Stomach smooth muscle (tissue), 2 donors: ENCODE measurements around the gene RNF212B.
"Not testable (repeated sequence)": the region's sequence is repeated elsewhere in the genome, so short reads cannot be mapped to it uniquely, and the experiment has no call there.

ENCODE experiments used
- H3K27ac ChIP-seq: one replicate; pipeline ENCODE4 v1.7.0; 2013; ENCODE audit warnings: mild to moderate bottlenecking, low read length, inconsistent platforms
- H3K27me3 ChIP-seq, 2 donors: one replicate each; pipeline ENCODE4 v1.7.0; 2013; ENCODE audit warnings: low read length in 2 of 2; ENCODE audit not compliant: insufficient read depth in 2 of 2, control insufficient read depth in 1 of 2
- H3K36me3 ChIP-seq, 2 donors: one replicate each; pipeline ENCODE4 v1.7.0; 2013; ENCODE audit warnings: low read length in 2 of 2; ENCODE audit not compliant: control insufficient read depth in 2 of 2, insufficient read depth in 2 of 2
- H3K4me1 ChIP-seq: one replicate; pipeline ENCODE4 v1.7.0; 2013; ENCODE audit warnings: low read length; ENCODE audit not compliant: control insufficient read depth, insufficient read depth
- H3K4me3 ChIP-seq, 2 donors: one replicate each; pipeline ENCODE4 v1.7.0; 2013; ENCODE audit warnings: low read length in 2 of 2
- H3K9ac ChIP-seq, 2 donors: one replicate each; pipeline ENCODE4 v1.7.0; 2013; ENCODE audit warnings: low read length in 2 of 2, mild to moderate bottlenecking in 1 of 2
- H3K9me3 ChIP-seq, 2 donors: one replicate each; pipeline ENCODE4 v1.7.0; 2013; ENCODE audit warnings: low read length in 2 of 2; ENCODE audit not compliant: control insufficient read depth in 2 of 2
- donor health status: healthy.
- donor health status: Pancreatic carcinoma.

RNF212B gene

GRCh38 chr14:23243066-23243465 is 5.3 kb downstream of the RNF212B start:
- Histone ChIP-seq H3K36me3 (no peaks in the 10 kb centered on the region), H3K27me3 (no peaks in the 10 kb centered on the region), H3K27ac (no peak overlapping the region), H3K9ac (no peak overlapping the region), H3K4me3 (no peak overlapping the region), H3K9me3 (no peaks in the 10 kb centered on the region), H3K4me1 (peaks cover 3% of the 10 kb centered on the region)

- Histone ChIP-seq H3K36me3 (no peaks in the 10 kb centered on the region), H3K9ac (no peak overlapping the region), H3K4me3 (no peak overlapping the region), H3K27me3 (no peaks in the 10 kb centered on the region), H3K9me3 (no peaks in the 10 kb centered on the region), H3K4me1 (no peaks in the 10 kb centered on the region), H3K27ac (no peak overlapping the region)
These were observed 7.5 kb downstream of the RNF212B start for GRCh38 chr14:23245282-23245681.

DNA sequence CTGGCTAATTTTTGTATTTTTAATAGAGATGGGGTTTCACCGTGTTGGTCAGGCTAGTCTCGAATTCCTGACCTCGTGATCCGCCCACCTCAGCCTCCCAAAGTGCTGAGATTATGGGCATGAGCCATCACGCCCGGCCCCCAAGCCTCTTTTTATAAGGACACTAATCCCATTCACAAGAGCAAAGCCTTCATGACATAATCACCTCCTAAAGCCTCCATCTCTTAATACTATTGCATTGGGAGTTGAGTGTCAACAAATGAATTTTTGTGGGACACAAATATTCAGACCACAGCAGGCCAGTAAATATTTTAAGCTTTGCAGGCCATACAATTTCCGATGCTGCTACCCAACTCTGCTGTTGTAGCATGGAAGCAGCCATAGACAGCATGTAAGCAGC is 10.9 kb downstream of the RNF212B start:
- Histone ChIP-seq H3K27me3 (peaks cover 0 to 4% of the 10 kb centered on the region in 2 donors), H3K27ac (no peak overlapping the region), H3K9ac (no peak overlapping the region)

GRCh38 chr14:23249824-23250223 is 12.1 kb downstream of the RNF212B start:
- Histone ChIP-seq H3K36me3 (no peaks in the 10 kb centered on the region), H3K27ac (no peak overlapping the region), H3K4me1 (no peaks in the 10 kb centered on the region), H3K27me3 (peaks cover 0 to 4% of the 10 kb centered on the region in 2 donors), H3K9me3 (no peaks in the 10 kb centered on the region), H3K4me3 (no peak overlapping the region), H3K9ac (no peak overlapping the region)

More for the DNA sequence above, 10.9 kb downstream of the RNF212B start:
- Histone ChIP-seq H3K36me3 (no peaks in the 10 kb centered on the region), H3K4me3 (no peak overlapping the region), H3K9me3 (no peaks in the 10 kb centered on the region), H3K4me1 (no peaks in the 10 kb centered on the region)

DNA sequence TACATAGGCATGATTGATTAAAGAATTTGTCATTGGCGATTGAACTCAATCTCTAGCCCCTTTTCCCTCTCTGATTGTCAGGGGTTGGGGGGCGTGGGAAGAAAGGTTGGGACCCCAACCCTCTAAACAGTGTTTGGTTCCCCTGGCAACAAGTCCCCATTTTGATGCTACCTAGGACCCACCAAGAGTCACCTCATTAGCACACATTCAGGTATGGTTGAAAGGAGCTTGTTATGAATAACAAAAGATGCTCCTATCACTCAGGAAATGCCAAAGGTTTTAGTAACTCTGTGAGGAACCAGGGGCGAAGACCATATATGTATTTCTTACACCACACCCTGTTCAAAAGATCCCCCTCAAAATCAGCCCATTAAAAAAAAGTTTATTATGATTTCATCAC is 14.3 kb downstream of the RNF212B start:
- Histone ChIP-seq H3K27me3 (peaks cover 0 to 4% of the 10 kb centered on the region in 2 donors), H3K9ac (no peak overlapping the region), H3K4me3 (no peak overlapping the region), H3K27ac (no peak overlapping the region), H3K4me1 (no peaks in the 10 kb centered on the region), H3K9me3 (no peaks in the 10 kb centered on the region), H3K36me3 (no peaks in the 10 kb centered on the region)

DNA sequence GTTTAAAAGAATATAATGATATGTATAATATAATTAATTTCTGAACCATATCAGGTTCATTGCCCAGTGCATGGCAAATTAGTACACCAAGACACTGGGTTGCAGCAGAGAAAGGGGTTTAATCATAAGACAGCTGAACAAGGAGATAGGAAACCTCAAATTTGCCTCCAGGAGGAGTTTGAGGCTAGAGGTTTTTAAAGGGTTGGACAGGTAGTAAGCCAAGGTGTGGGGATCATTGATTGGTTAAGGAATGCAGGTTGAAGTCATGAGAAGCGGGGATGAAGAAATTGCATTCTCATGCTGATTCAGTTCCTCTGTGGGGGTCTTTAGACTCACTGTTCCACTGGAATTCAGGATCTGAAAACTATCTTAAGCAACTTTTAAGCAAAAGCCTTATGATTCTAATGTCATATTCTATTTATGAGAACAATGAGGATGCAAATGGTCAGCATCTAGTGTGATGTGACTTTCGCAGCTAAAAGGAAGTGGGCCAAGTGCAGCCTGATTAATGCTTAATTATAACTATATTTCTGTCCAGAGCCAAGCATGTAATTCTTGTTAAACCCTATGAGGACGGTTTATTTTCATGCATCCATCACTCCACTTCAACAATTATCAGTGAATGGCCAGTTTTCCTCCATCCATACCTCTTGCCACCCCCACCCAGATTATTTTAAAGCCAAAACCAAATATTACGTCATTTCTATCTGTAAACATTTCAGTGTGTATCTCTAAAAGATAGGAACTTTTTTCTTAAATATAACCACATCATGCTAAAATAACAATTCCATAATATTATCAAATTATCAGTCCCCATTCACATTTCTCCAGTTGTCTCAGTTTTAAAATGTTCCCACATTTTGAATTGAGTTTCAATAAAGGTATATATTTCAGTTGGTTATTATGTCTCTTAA is 14.9 kb downstream of the RNF212B start:
- Histone ChIP-seq H3K4me3 (no peak overlapping the region), H3K27me3 (peaks cover 0 to 4% of the 10 kb centered on the region in 2 donors), H3K9ac (no peak overlapping the region), H3K36me3 (no peaks in the 10 kb centered on the region), H3K4me1 (no peaks in the 10 kb centered on the region), H3K27ac (no peak overlapping the region), H3K9me3 (no peaks in the 10 kb centered on the region)

DNA sequence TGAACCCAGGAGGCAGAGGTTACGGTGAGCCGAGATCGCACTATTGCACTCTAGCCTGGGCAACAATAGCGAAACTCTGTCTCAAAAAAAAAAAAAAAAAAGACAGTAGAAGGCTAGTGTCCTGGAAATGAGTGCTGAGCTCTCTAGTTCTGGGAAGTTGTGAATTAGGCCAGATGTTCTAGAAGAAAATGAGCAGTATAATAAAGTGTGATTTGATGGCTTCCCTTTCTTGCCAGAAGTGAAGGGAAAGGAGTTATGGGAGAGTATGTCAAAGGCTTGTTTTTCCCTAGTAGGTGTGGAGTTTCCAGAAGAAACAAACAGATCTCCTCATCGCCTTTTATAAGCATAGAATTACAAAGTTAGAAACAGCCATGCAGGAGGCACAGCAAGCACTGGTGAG is 20.5 kb downstream of the RNF212B start:
- Histone ChIP-seq H3K9ac (no peak overlapping the region), H3K27ac (no peak overlapping the region), H3K27me3 (no peaks in the 10 kb centered on the region), H3K4me3 (no peak overlapping the region), H3K9me3 (no peaks in the 10 kb centered on the region), H3K4me1 (no peaks in the 10 kb centered on the region), H3K36me3 (no peaks in the 10 kb centered on the region)

DNA sequence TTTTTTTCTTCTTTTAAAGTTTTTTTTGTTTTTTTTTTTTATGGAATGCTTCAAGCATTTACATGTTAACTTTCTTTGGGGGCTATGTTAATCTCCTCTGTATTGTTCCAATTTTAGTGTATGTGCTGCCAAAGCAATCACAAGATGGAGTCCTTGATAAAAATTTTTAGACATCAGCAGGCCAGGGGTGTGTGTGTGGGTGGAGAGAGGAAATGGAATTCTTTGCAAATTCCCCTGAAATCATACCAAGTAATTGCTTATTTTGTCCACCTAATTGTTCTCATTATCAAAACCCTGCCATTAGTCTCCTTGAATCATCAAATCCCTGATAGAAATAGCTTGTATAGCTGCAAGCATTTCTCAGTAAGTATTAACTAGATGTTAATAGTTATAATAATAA is 21.7 kb downstream of the RNF212B start:
- Histone ChIP-seq H3K4me3 (no peak overlapping the region), H3K9me3 (no peaks in the 10 kb centered on the region), H3K27me3 (no peaks in the 10 kb centered on the region), H3K36me3 (no peaks in the 10 kb centered on the region), H3K27ac (no peak overlapping the region), H3K4me1 (no peaks in the 10 kb centered on the region), H3K9ac (no peak overlapping the region)

DNA sequence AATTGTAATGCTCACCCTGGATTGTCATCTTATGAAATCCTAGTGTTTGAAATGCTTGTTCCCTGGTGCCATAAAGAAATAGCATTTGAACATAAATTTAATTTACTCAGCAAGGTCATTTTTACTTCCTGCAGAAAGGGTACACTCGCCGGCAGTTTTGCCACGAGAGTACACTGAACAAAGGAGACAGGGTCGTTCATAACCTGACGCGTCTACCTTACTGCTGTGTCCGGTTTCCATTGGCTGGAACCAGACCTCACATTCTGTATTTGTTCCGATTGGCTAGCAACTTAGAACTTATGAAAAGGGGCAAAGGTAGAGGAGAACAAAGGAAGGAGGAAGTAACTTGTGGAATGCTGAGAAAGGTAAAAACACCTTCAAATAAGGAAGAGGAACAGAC is 23.1 kb downstream of the RNF212B start:
- not testable (repeated sequence) for H3K4me1 ChIP-seq, H3K27ac ChIP-seq, H3K36me3 ChIP-seq, H3K9ac ChIP-seq, H3K4me3 ChIP-seq, H3K9me3 ChIP-seq, H3K27me3 ChIP-seq

DNA sequence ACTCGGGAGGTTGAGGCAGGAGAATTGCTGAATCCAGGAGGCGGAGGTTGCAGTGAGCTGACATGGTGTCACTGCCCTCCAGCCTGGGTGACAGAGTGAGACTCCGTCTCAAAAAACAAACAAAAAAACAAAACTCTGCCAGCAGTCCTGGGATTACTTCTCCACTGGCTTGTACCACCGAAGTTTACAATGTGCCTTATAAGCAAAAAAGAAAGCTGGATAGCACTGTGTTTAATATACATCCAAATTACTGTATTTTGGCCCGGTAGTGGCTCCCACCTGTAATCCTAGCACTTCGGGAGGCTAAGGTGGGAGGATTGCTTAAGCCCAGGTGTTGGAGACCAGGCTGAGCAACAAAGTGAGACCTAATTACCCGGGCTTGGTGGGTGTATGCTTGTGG is 31.5 kb downstream of the RNF212B start:
- Histone ChIP-seq H3K4me1 (no peaks in the 10 kb centered on the region), H3K4me3 (no peak overlapping the region), H3K9me3 (no peaks in the 10 kb centered on the region), H3K36me3 (no peaks in the 10 kb centered on the region), H3K27me3 (no peaks in the 10 kb centered on the region), H3K27ac (no peak overlapping the region), H3K9ac (no peak overlapping the region)

DNA sequence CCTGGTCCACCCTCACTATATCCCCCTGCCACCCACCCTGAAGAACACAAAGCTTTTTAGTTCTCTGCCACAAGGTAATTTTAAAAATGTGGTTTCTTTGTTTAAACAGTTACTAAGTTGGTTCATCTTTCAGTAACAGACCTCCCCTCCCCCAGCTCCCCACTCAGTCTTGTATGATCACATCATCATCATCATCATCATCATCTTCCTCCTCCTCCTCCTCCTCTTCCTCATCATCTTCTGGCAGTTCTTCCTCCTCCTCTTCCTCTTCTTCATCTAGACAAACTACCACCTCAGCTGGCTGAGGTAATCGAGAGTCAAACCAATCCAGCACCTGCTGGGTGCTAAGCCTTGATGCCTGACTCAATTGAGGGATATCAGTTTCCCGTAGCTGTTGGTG is 37.7 kb downstream of the RNF212B start:
- peaks cover 6% of the 10 kb centered on the region in 2 donors for H3K36me3 ChIP-seq
- no peak overlapping the region for H3K4me3 ChIP-seq
- H3K4me1 ChIP-seq = no peaks in the 10 kb centered on the region
- H3K9ac ChIP-seq = no peak overlapping the region
- H3K27me3 ChIP-seq = no peaks in the 10 kb centered on the region
- H3K9me3 ChIP-seq = no peaks in the 10 kb centered on the region
- H3K27ac ChIP-seq = no peak overlapping the region
